ENCODE results near the gene OR8B2.
"Not testable (repeated sequence)": the region's sequence is repeated elsewhere in the genome, so short reads cannot be mapped to it uniquely, and the experiment has no call there.

Gene OR8B2

DNA sequence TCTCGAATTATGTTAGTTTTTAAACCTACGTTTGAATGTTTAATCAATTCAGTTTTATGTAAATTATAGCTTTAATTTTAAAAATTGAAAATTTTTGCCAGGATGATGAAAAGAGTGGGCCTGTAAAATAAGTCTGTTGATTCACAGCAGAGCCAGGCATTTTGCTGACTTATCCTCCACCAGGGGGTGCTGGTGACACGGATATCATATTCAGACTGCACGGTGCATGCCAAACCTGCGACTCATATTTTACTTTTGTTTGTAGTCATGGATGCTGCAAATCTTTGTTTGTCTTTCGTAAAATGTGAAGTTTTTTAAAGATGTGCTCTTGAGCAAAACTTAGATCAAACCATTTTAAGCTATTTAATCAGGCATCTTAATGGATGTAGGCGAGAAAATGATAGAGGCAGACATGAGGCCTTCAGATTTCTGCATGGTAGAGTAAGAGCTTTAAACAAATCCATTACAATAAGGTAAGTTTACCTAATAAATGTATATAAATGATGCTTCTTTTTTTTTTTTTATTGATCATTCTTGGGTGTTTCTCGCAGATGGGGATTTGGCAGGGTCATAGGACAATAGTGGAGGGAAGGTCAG, 18.1 kb upstream of the OR8B2 start:
- Histone ChIP-seq H4K8ac (ENCODE audit: low read depth, low read length) (no peak overlapping the region), H2BK12ac (ENCODE audit: low read length) (no peak overlapping the region), H3K4ac (ENCODE audit: low read depth, low read length) (no peak overlapping the region), H4K91ac (ENCODE audit: low read depth, low read length) (no peak overlapping the region), H3K9ac (ENCODE audit: low read length) (no peak overlapping the region), H3K4me2 (ENCODE audit: low read length) (no peak overlapping the region), H3K14ac (ENCODE audit: low read length) (no peak overlapping the region), H3K23ac (ENCODE audit: low read length) (no peak overlapping the region), H3K9me3 (ENCODE audit: insufficient read depth, low read depth, low read length) (no peaks in the 10 kb centered on the region), H3K18ac (ENCODE audit: low read length) (no peak overlapping the region), H3K4me1 (ENCODE audit: control insufficient read depth in 1 of 2, insufficient read depth in 2 of 2, low read length in 2 of 2) (no peaks in the 10 kb centered on the region), H3K36me3 (ENCODE audit: control insufficient read depth in 1 of 2, insufficient read depth in 2 of 2, low read length in 2 of 2) (no peaks in the 10 kb centered on the region), H4K12ac (ENCODE audit: low read depth, low read length) (no peak overlapping the region), H2AFZ (ENCODE audit: insufficient read depth, low read length, poor library complexity) (no peak overlapping the region), H2BK120ac (ENCODE audit: insufficient read depth, low read length, poor library complexity) (no peak overlapping the region), H3K27me3 (ENCODE audit: insufficient read depth, low read length) (no peaks in the 10 kb centered on the region), H3K79me1 (ENCODE audit: low read length) (no peaks in the 10 kb centered on the region), H3K27ac (ENCODE audit: low read depth, low read length) (no peak overlapping the region), H3K4me3 (ENCODE audit: low read depth, low read length) (no peak overlapping the region), H2AK5ac (ENCODE audit: low read length) (no peak overlapping the region), H3K79me2 (ENCODE audit: control insufficient read depth, insufficient read depth, low read length, poor library complexity) (no peaks in the 10 kb centered on the region), H2BK5ac (ENCODE audit: low read depth, low read length, poor library complexity) (no peak overlapping the region)
- no CpG with 5 or more reads among the region's 8 CpGs for WGBS (ENCODE audit: extremely low coverage, insufficient coverage, insufficient read length)
- peak; percentile 77 to 96 for DNase-seq

DNA sequence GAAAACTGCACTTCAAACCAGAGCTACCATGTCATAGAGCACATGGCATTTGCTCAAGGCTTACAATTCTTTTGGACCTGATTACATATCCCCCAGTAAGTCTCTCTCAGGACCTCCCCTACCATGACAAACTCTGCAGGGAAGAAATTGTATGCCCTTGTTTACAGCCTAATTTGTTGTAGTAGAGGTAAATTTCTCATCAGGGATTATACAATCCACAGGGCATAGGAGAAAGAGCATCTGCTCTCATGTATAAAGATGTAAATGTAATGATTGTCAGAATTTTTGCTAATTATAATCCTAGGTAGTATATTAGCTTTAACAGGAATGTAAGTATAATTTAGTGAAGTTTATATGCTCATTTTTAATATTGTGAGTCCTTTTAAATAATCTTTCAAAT, 14.6 kb upstream of the OR8B2 start, which contains the start of gene OR8B3:
Gene OR8B3 (minus strand): TSS at position 101 of the 400 bp plus-strand sequence. CDS start 1,673 bp downstream, outside the sequence.
- Histone ChIP-seq H4K91ac (ENCODE audit: low read depth, low read length) (no peak within 1 kb of the TSS), H3K4me2 (ENCODE audit: low read length) (no peak within 1 kb of the TSS), H3K79me2 (ENCODE audit: control insufficient read depth, insufficient read depth, low read length, poor library complexity) (no peaks in the 10 kb centered on the region), H3K4me3 (ENCODE audit: low read depth, low read length) (no peak within 1 kb of the TSS), H3K14ac (ENCODE audit: low read length) (no peak within 1 kb of the TSS), H2BK12ac (ENCODE audit: low read length) (no peak within 1 kb of the TSS), H2AFZ (ENCODE audit: insufficient read depth, low read length, poor library complexity) (no peak within 1 kb of the TSS), H4K12ac (ENCODE audit: low read depth, low read length) (no peak within 1 kb of the TSS), H3K27ac (ENCODE audit: low read depth, low read length) (no peak within 1 kb of the TSS), H3K36me3 (ENCODE audit: control insufficient read depth in 1 of 2, insufficient read depth in 2 of 2, low read length in 2 of 2) (no peaks in the 10 kb centered on the region), H3K79me1 (ENCODE audit: low read length) (no peaks in the 10 kb centered on the region), H2BK120ac (ENCODE audit: insufficient read depth, low read length, poor library complexity) (no peak within 1 kb of the TSS), H3K18ac (ENCODE audit: low read length) (no peak within 1 kb of the TSS), H2AK5ac (ENCODE audit: low read length) (no peak within 1 kb of the TSS), H3K9ac (ENCODE audit: low read length) (no peak within 1 kb of the TSS), H4K8ac (ENCODE audit: low read depth, low read length) (no peak within 1 kb of the TSS), H3K27me3 (ENCODE audit: insufficient read depth, low read length) (no peaks in the 10 kb centered on the region), H3K4me1 (ENCODE audit: control insufficient read depth in 1 of 2, insufficient read depth in 2 of 2, low read length in 2 of 2) (no peaks in the 10 kb centered on the region), H3K23ac (ENCODE audit: low read length) (no peak within 1 kb of the TSS), H3K4ac (ENCODE audit: low read depth, low read length) (no peak within 1 kb of the TSS), H2BK5ac (ENCODE audit: low read depth, low read length, poor library complexity) (no peak within 1 kb of the TSS), H3K9me3 (ENCODE audit: insufficient read depth, low read depth, low read length) (no peaks in the 10 kb centered on the region)
- no peak for DNase-seq

GRCh38 chr11:124396847-124397246, 12.5 kb upstream of the OR8B2 start:
- not testable (repeated sequence) for H2BK120ac ChIP-seq (ENCODE audit: insufficient read depth, low read length, poor library complexity); H2AFZ ChIP-seq (ENCODE audit: insufficient read depth, low read length, poor library complexity); H3K14ac ChIP-seq (ENCODE audit: low read length); H3K4me2 ChIP-seq (ENCODE audit: low read length); H4K12ac ChIP-seq (ENCODE audit: low read depth, low read length); H3K79me1 ChIP-seq (ENCODE audit: low read length); H2BK12ac ChIP-seq (ENCODE audit: low read length); H2BK5ac ChIP-seq (ENCODE audit: low read depth, low read length, poor library complexity); H3K18ac ChIP-seq (ENCODE audit: low read length); H3K9me3 ChIP-seq (ENCODE audit: insufficient read depth, low read depth, low read length); H4K8ac ChIP-seq (ENCODE audit: low read depth, low read length); H3K27ac ChIP-seq (ENCODE audit: low read depth, low read length); H4K91ac ChIP-seq (ENCODE audit: low read depth, low read length); H3K36me3 ChIP-seq (ENCODE audit: control insufficient read depth in 1 of 2, insufficient read depth in 2 of 2, low read length in 2 of 2); H3K4me1 ChIP-seq (ENCODE audit: control insufficient read depth in 1 of 2, insufficient read depth in 2 of 2, low read length in 2 of 2); H3K27me3 ChIP-seq (ENCODE audit: insufficient read depth, low read length); H3K23ac ChIP-seq (ENCODE audit: low read length); H3K4ac ChIP-seq (ENCODE audit: low read depth, low read length); H3K4me3 ChIP-seq (ENCODE audit: low read depth, low read length); H3K9ac ChIP-seq (ENCODE audit: low read length); DNase-seq; H3K79me2 ChIP-seq (ENCODE audit: control insufficient read depth, insufficient read depth, low read length, poor library complexity); H2AK5ac ChIP-seq (ENCODE audit: low read length)
- no CpG with 5 or more reads among the region's 4 CpGs for WGBS (ENCODE audit: extremely low coverage, insufficient coverage, insufficient read length)

- no peaks in the 10 kb centered on the region for H3K27me3 ChIP-seq (ENCODE audit: insufficient read depth, low read length)
- no peak overlapping the region for H3K23ac ChIP-seq (ENCODE audit: low read length)
- H2BK5ac ChIP-seq (ENCODE audit: low read depth, low read length, poor library complexity), result no peak overlapping the region
- H4K12ac ChIP-seq (ENCODE audit: low read depth, low read length), result no peak overlapping the region
- H3K14ac ChIP-seq (ENCODE audit: low read length), result no peak overlapping the region
- DNase-seq, result peak in 1 of 2 donors; percentile 32
- H2AFZ ChIP-seq (ENCODE audit: insufficient read depth, low read length, poor library complexity), result no peak overlapping the region
- no peaks in the 10 kb centered on the region for H3K79me2 ChIP-seq (ENCODE audit: control insufficient read depth, insufficient read depth, low read length, poor library complexity)
- H3K79me1 ChIP-seq (ENCODE audit: low read length), result no peaks in the 10 kb centered on the region
- no peak overlapping the region for H2AK5ac ChIP-seq (ENCODE audit: low read length)
- H2BK12ac ChIP-seq (ENCODE audit: low read length), result no peak overlapping the region
- H4K8ac ChIP-seq (ENCODE audit: low read depth, low read length), result no peak overlapping the region
- H4K91ac ChIP-seq (ENCODE audit: low read depth, low read length), result no peak overlapping the region
- no peak overlapping the region for H2BK120ac ChIP-seq (ENCODE audit: insufficient read depth, low read length, poor library complexity)
- H3K4ac ChIP-seq (ENCODE audit: low read depth, low read length), result no peak overlapping the region
- no CpG with 5 or more reads among the region's 3 CpGs for WGBS (ENCODE audit: extremely low coverage, insufficient coverage, insufficient read length)
- H3K27ac ChIP-seq (ENCODE audit: low read depth, low read length), result no peak overlapping the region
- H3K4me1 ChIP-seq (ENCODE audit: control insufficient read depth in 1 of 2, insufficient read depth in 2 of 2, low read length in 2 of 2), result no peaks in the 10 kb centered on the region
- H3K36me3 ChIP-seq (ENCODE audit: control insufficient read depth in 1 of 2, insufficient read depth in 2 of 2, low read length in 2 of 2), result no peaks in the 10 kb centered on the region
- no peak overlapping the region for H3K4me2 ChIP-seq (ENCODE audit: low read length)
- no peak overlapping the region for H3K18ac ChIP-seq (ENCODE audit: low read length)
- no peak overlapping the region for H3K4me3 ChIP-seq (ENCODE audit: low read depth, low read length)
- H3K9me3 ChIP-seq (ENCODE audit: insufficient read depth, low read depth, low read length), result no peaks in the 10 kb centered on the region
- no peak overlapping the region for H3K9ac ChIP-seq (ENCODE audit: low read length)
Measured at GRCh38 chr11:124394408-124394807, 10.1 kb upstream of the OR8B2 start.
